ENCODE results near the gene MADCAM1.

The MADCAM1 gene

GRCh38 chr19:496986-497385 is 700 bp downstream of the MADCAM1 start:
- Histone ChIP-seq H3K27ac (ENCODE audit: low read depth, low read length) (no peak overlapping the region), H3K36me3 (ENCODE audit: control insufficient read depth in 1 of 2, insufficient read depth in 2 of 2, low read length in 2 of 2) (no peaks in the 10 kb centered on the region), H3K9ac (ENCODE audit: low read depth in 1 of 2, low read length in 2 of 2) (no peak overlapping the region), H3K4me1 (ENCODE audit: control insufficient read depth in 1 of 2, insufficient read depth in 2 of 2, low read length in 2 of 2) (peaks cover 4 to 7% of the 10 kb centered on the region in 2 donors), H3K27me3 (ENCODE audit: control insufficient read depth in 1 of 2, insufficient read depth in 2 of 2, low read length in 2 of 2) (peaks cover 16 to 18% of the 10 kb centered on the region in 2 donors), H3K4me3 (ENCODE audit: low read depth in 1 of 2, low read length in 2 of 2) (no peak overlapping the region), H3K9me3 (ENCODE audit: control insufficient read depth in 1 of 2, low read length in 2 of 2) (no peaks in the 10 kb centered on the region)

- Histone ChIP-seq H3K4me1 (ENCODE audit: control insufficient read depth in 1 of 2, insufficient read depth in 2 of 2, low read length in 2 of 2) (peaks cover 4 to 7% of the 10 kb centered on the region in 2 donors), H3K4me3 (ENCODE audit: low read depth in 1 of 2, low read length in 2 of 2) (no peak overlapping the region), H3K36me3 (ENCODE audit: control insufficient read depth in 1 of 2, insufficient read depth in 2 of 2, low read length in 2 of 2) (no peaks in the 10 kb centered on the region), H3K27ac (ENCODE audit: low read depth, low read length) (no peak overlapping the region), H3K27me3 (ENCODE audit: control insufficient read depth in 1 of 2, insufficient read depth in 2 of 2, low read length in 2 of 2) (peaks cover 16 to 18% of the 10 kb centered on the region in 2 donors), H3K9me3 (ENCODE audit: control insufficient read depth in 1 of 2, low read length in 2 of 2) (no peaks in the 10 kb centered on the region), H3K9ac (ENCODE audit: low read depth in 1 of 2, low read length in 2 of 2) (no peak overlapping the region)
These were observed 1.2 kb downstream of the MADCAM1 start for GRCh38 chr19:497491-497868.

GRCh38 chr19:497869-498510 is 1.7 kb downstream of the MADCAM1 start:
- no peak overlapping the region for H3K9ac ChIP-seq (ENCODE audit: low read depth in 1 of 2, low read length in 2 of 2)
- H3K4me1 ChIP-seq (ENCODE audit: control insufficient read depth in 1 of 2, insufficient read depth in 2 of 2, low read length in 2 of 2) = peaks cover 4 to 7% of the 10 kb centered on the region in 2 donors
- H3K27ac ChIP-seq (ENCODE audit: low read depth, low read length) = no peak overlapping the region
- H3K9me3 ChIP-seq (ENCODE audit: control insufficient read depth in 1 of 2, low read length in 2 of 2) = no peaks in the 10 kb centered on the region
- peaks cover 16 to 18% of the 10 kb centered on the region in 2 donors for H3K27me3 ChIP-seq (ENCODE audit: control insufficient read depth in 1 of 2, insufficient read depth in 2 of 2, low read length in 2 of 2)
- H3K4me3 ChIP-seq (ENCODE audit: low read depth in 1 of 2, low read length in 2 of 2) = no peak overlapping the region
- H3K36me3 ChIP-seq (ENCODE audit: control insufficient read depth in 1 of 2, insufficient read depth in 2 of 2, low read length in 2 of 2) = no peaks in the 10 kb centered on the region

- Histone ChIP-seq H3K36me3 (ENCODE audit: control insufficient read depth in 1 of 2, insufficient read depth in 2 of 2, low read length in 2 of 2) (no peaks in the 10 kb centered on the region), H3K9ac (ENCODE audit: low read depth in 1 of 2, low read length in 2 of 2) (no peak overlapping the region), H3K9me3 (ENCODE audit: control insufficient read depth in 1 of 2, low read length in 2 of 2) (no peaks in the 10 kb centered on the region), H3K4me1 (ENCODE audit: control insufficient read depth in 1 of 2, insufficient read depth in 2 of 2, low read length in 2 of 2) (peaks cover 4 to 7% of the 10 kb centered on the region in 2 donors), H3K27ac (ENCODE audit: low read depth, low read length) (no peak overlapping the region), H3K27me3 (ENCODE audit: control insufficient read depth in 1 of 2, insufficient read depth in 2 of 2, low read length in 2 of 2) (peaks cover 16 to 18% of the 10 kb centered on the region in 2 donors), H3K4me3 (ENCODE audit: low read depth in 1 of 2, low read length in 2 of 2) (no peak overlapping the region)
These were observed 2.2 kb downstream of the MADCAM1 start for GRCh38 chr19:498511-498891.

- Histone ChIP-seq H3K4me1 (ENCODE audit: control insufficient read depth in 1 of 2, insufficient read depth in 2 of 2, low read length in 2 of 2) (peaks cover 4 to 7% of the 10 kb centered on the region in 2 donors), H3K9me3 (ENCODE audit: control insufficient read depth in 1 of 2, low read length in 2 of 2) (no peaks in the 10 kb centered on the region), H3K4me3 (ENCODE audit: low read depth in 1 of 2, low read length in 2 of 2) (no peak overlapping the region), H3K27me3 (ENCODE audit: control insufficient read depth in 1 of 2, insufficient read depth in 2 of 2, low read length in 2 of 2) (peaks cover 16 to 18% of the 10 kb centered on the region in 2 donors), H3K9ac (ENCODE audit: low read depth in 1 of 2, low read length in 2 of 2) (no peak overlapping the region), H3K27ac (ENCODE audit: low read depth, low read length) (no peak overlapping the region), H3K36me3 (ENCODE audit: control insufficient read depth in 1 of 2, insufficient read depth in 2 of 2, low read length in 2 of 2) (no peaks in the 10 kb centered on the region)
These were observed 2.8 kb downstream of the MADCAM1 start for GRCh38 chr19:498977-499623.

- Histone ChIP-seq H3K9ac (ENCODE audit: low read depth in 1 of 2, low read length in 2 of 2) (no peak overlapping the region), H3K4me1 (ENCODE audit: control insufficient read depth in 1 of 2, insufficient read depth in 2 of 2, low read length in 2 of 2) (peaks cover 7 to 9% of the 10 kb centered on the region in 2 donors), H3K36me3 (ENCODE audit: control insufficient read depth in 1 of 2, insufficient read depth in 2 of 2, low read length in 2 of 2) (no peaks in the 10 kb centered on the region), H3K4me3 (ENCODE audit: low read depth in 1 of 2, low read length in 2 of 2) (no peak overlapping the region), H3K27me3 (ENCODE audit: control insufficient read depth in 1 of 2, insufficient read depth in 2 of 2, low read length in 2 of 2) (peaks cover 16 to 18% of the 10 kb centered on the region in 2 donors), H3K9me3 (ENCODE audit: control insufficient read depth in 1 of 2, low read length in 2 of 2) (no peaks in the 10 kb centered on the region), H3K27ac (ENCODE audit: low read depth, low read length) (no peak overlapping the region)
These were observed 5.4 kb downstream of the MADCAM1 start for GRCh38 chr19:501646-502045.

- Histone ChIP-seq H3K9me3 (ENCODE audit: control insufficient read depth in 1 of 2, low read length in 2 of 2) (no peaks in the 10 kb centered on the region), H3K4me1 (ENCODE audit: control insufficient read depth in 1 of 2, insufficient read depth in 2 of 2, low read length in 2 of 2) (peaks cover 9 to 17% of the 10 kb centered on the region in 2 donors), H3K27me3 (ENCODE audit: control insufficient read depth in 1 of 2, insufficient read depth in 2 of 2, low read length in 2 of 2) (peaks cover 0 to under 1% of the 10 kb centered on the region in 2 donors), H3K36me3 (ENCODE audit: control insufficient read depth in 1 of 2, insufficient read depth in 2 of 2, low read length in 2 of 2) (no peaks in the 10 kb centered on the region), H3K27ac (ENCODE audit: low read depth, low read length) (no peak overlapping the region), H3K9ac (ENCODE audit: low read depth in 1 of 2, low read length in 2 of 2) (no peak overlapping the region), H3K4me3 (ENCODE audit: low read depth in 1 of 2, low read length in 2 of 2) (no peak overlapping the region)
These were observed 8.3 kb downstream of the MADCAM1 start for GRCh38 chr19:504616-505015.

- peaks cover 17 to 32% of the 10 kb centered on the region in 2 donors for H3K4me1 ChIP-seq (ENCODE audit: control insufficient read depth in 1 of 2, insufficient read depth in 2 of 2, low read length in 2 of 2)
- peaks cover 0 to 3% of the 10 kb centered on the region in 2 donors for H3K27me3 ChIP-seq (ENCODE audit: control insufficient read depth in 1 of 2, insufficient read depth in 2 of 2, low read length in 2 of 2)
- peak overlapping the region; percentile 80 to 83 for H3K4me3 ChIP-seq (ENCODE audit: low read depth in 1 of 2, low read length in 2 of 2)
- peak overlapping the region; percentile 86 for H3K27ac ChIP-seq (ENCODE audit: low read depth, low read length)
- H3K36me3 ChIP-seq (ENCODE audit: control insufficient read depth in 1 of 2, insufficient read depth in 2 of 2, low read length in 2 of 2) = no peaks in the 10 kb centered on the region
- H3K9me3 ChIP-seq (ENCODE audit: control insufficient read depth in 1 of 2, low read length in 2 of 2) = no peaks in the 10 kb centered on the region
- peak overlapping the region; percentile 62 to 89 for H3K9ac ChIP-seq (ENCODE audit: low read depth in 1 of 2, low read length in 2 of 2)
These were observed 10.4 kb downstream of the MADCAM1 start for GRCh38 chr19:506404-507285.

GRCh38 chr19:507286-508203 is 11.3 kb downstream of the MADCAM1 start, which contains the start of gene TPGS1:
Gene TPGS1, plus strand, starts transcription at chr19:507497. Its CDS starts 10 bp downstream, at chr19:507507.
- peak within 1 kb of the TSS; percentile 80 to 83 for H3K4me3 ChIP-seq (ENCODE audit: low read depth in 1 of 2, low read length in 2 of 2)
- H3K36me3 ChIP-seq (ENCODE audit: control insufficient read depth in 1 of 2, insufficient read depth in 2 of 2, low read length in 2 of 2) = no peaks in the 10 kb centered on the region
- peak within 1 kb of the TSS; percentile 62 to 89 for H3K9ac ChIP-seq (ENCODE audit: low read depth in 1 of 2, low read length in 2 of 2)
- peaks cover 0 to 3% of the 10 kb centered on the region in 2 donors for H3K27me3 ChIP-seq (ENCODE audit: control insufficient read depth in 1 of 2, insufficient read depth in 2 of 2, low read length in 2 of 2)
- H3K4me1 ChIP-seq (ENCODE audit: control insufficient read depth in 1 of 2, insufficient read depth in 2 of 2, low read length in 2 of 2) = peaks cover 17 to 33% of the 10 kb centered on the region in 2 donors
- no peaks in the 10 kb centered on the region for H3K9me3 ChIP-seq (ENCODE audit: control insufficient read depth in 1 of 2, low read length in 2 of 2)
- H3K27ac ChIP-seq (ENCODE audit: low read depth, low read length) = peak within 1 kb of the TSS; percentile 86

Measured in duodenal mucosa (tissue), 2 donors.